A549 (cell line): ENCODE data around the gene OLFM3. TPM values are rescaled to one million over a fixed set of nuclear protein-coding genes. Genes with fewer than 3 reads are reported as not detected.

Experiments
- ATAC-seq, 2 experiments: fragments of 200-7000 bp in 1 of 2; fragments of >200 bp in 1 of 2; cut with Nextera tagmentation in 1 of 2; cut with Tn5 transposase in 1 of 2; 3 replicates each; pipeline versions ENCODE4 v1.8.0 to v1.9.1; 2018 to 2020; ENCODE audit warnings: mild to moderate bottlenecking in 1 of 2, moderate library complexity in 1 of 2
- CTCF ChIA-PET: fragments of 300-600 bp; sonication (Branson Sonifier 250); formaldehyde crosslinking; extraction: SDS; loops from one replicate; lab custom pipeline; 2021; ENCODE audit warnings: antibody characterized with exemption, inconsistent platforms; lab: Yijun Ruan, JAX
- POLR2A ChIA-PET: fragments of 350-600 bp; formaldehyde crosslinking; extraction: SDS; loops from one replicate; lab custom pipeline; 2021; ENCODE audit warnings: antibody characterized with exemption, inconsistent platforms; lab: Yijun Ruan, JAX
- DNase-seq, 2 experiments: peaks; one replicate each; pipeline versions ENCODE4 v3.0.0 to v3.0.0-alpha.2; 2011 to 2016; ENCODE audit warnings: low read depth in 1 of 2, low spot score in 1 of 2
- FAIRE-seq: peaks from 2 replicates; lab custom pipeline; 2011; peaks lifted over from hg19 to GRCh38; lab: Jason Lieb, UNC
- H3K27ac ChIP-seq, 2 experiments: fragments of >200 bp; sonication (Bioruptor Twin); formaldehyde crosslinking; 3 replicates each; pipeline ENCODE4 v1.5.1; 2016 to 2017
- H3K4me1 ChIP-seq: fragments of >200 bp; sonication (Bioruptor Twin); formaldehyde crosslinking; 3 replicates; pipeline ENCODE4 v1.6.1; 2016
- H3K4me2 ChIP-seq: fragments of >200 bp; sonication (Bioruptor Twin); formaldehyde crosslinking; 3 replicates; pipeline ENCODE4 v1.6.1; 2016
- H3K4me3 ChIP-seq: fragments of >200 bp; sonication (Bioruptor Twin); formaldehyde crosslinking; 3 replicates; pipeline ENCODE4 v1.5.1; 2016
- H3K9me3 ChIP-seq: fragments of >200 bp; sonication (Bioruptor Twin); formaldehyde crosslinking; 3 replicates; pipeline ENCODE4 v1.6.1; 2016
- BHLHE40 ChIP-seq: IDR thresholded peaks from 2 replicates; pipeline ENCODE4 v1.6.1; 2012; ENCODE audit warnings: low read depth, low read length, inconsistent platforms
- CBX2 ChIP-seq: fragments of 200-600 bp; sonication (generic); IDR thresholded peaks from 2 replicates; pipeline ENCODE4 v1.6.1; 2016; ENCODE audit warnings: low read depth, mild to moderate bottlenecking, borderline replicate concordance
- E2F6 ChIP-seq: IDR thresholded peaks from 2 replicates; pipeline ENCODE4 v1.6.1; 2012; ENCODE audit warnings: low read depth, borderline replicate concordance
- EHF ChIP-seq: fragments of 250-450 bp; sonication (Bioruptor Pico); IDR thresholded peaks from 2 replicates; pipeline ENCODE4 v1.5.0; 2020; ENCODE audit warnings: mild to moderate bottlenecking
- ESRRA ChIP-seq: fragments of 150-350 bp; IDR thresholded peaks from 2 replicates; pipeline ENCODE4 v1.6.1; 2014; ENCODE audit warnings: mild to moderate bottlenecking, low read length, borderline replicate concordance
- FOSB ChIP-seq: fragments of 250-450 bp; sonication (Bioruptor Pico); IDR thresholded peaks from 2 replicates; pipeline ENCODE4 v1.5.0; 2020; ENCODE audit warnings: mild to moderate bottlenecking, moderate library complexity
- FOXS1 ChIP-seq: fragments of 250-450 bp; sonication (Bioruptor Pico); IDR thresholded peaks from 2 replicates; pipeline ENCODE4 v1.5.0; 2020; ENCODE audit warnings: mild to moderate bottlenecking, moderate library complexity
- HDAC2 ChIP-seq: fragments of 200-600 bp; sonication (generic); IDR thresholded peaks from 2 replicates; pipeline ENCODE4 v1.6.1; 2016
- HEYL ChIP-seq: fragments of 250-450 bp; sonication (Bioruptor Pico); IDR thresholded peaks from 2 replicates; pipeline ENCODE4 v1.8.0; 2021; ENCODE audit warnings: mild to moderate bottlenecking, moderate library complexity
- HOXA7 ChIP-seq: fragments of 250-450 bp; sonication (Bioruptor Pico); IDR thresholded peaks from 2 replicates; pipeline ENCODE4 v1.5.0; 2020; ENCODE audit warnings: mild to moderate bottlenecking, moderate library complexity
- HOXB13 ChIP-seq: fragments of 250-450 bp; sonication (Bioruptor Pico); IDR thresholded peaks from 2 replicates; pipeline ENCODE4 v1.5.0; 2020; ENCODE audit warnings: low read depth, mild to moderate bottlenecking, moderate library complexity
- HOXB5 ChIP-seq: fragments of 250-450 bp; sonication (Bioruptor Pico); IDR thresholded peaks from 2 replicates; pipeline ENCODE4 v1.5.0; 2020; ENCODE audit warnings: mild to moderate bottlenecking, moderate library complexity
- JUN ChIP-seq, 2 experiments: fragments of >200 bp; sonication (Bioruptor Twin); formaldehyde crosslinking; IDR thresholded peaks; 2 replicates in 1 of 2; 3 replicates in 1 of 2; pipeline ENCODE4 v1.6.1; 2016 to 2017
- JUNB ChIP-seq: fragments of >200 bp; sonication (Bioruptor Twin); formaldehyde crosslinking; IDR thresholded peaks from 2 replicates; pipeline ENCODE4 v1.6.1; 2016
- KDM1A ChIP-seq: fragments of 200-600 bp; sonication (generic); IDR thresholded peaks from 2 replicates; pipeline ENCODE4 v1.6.1; 2016; ENCODE audit warnings: low read depth, mild to moderate bottlenecking
- MAFK ChIP-seq: fragments of 450-650 bp; IDR thresholded peaks from 2 replicates; pipeline ENCODE4 v1.6.1; 2014; ENCODE audit not compliant: partially characterized antibody
- PHF8 ChIP-seq: fragments of 200-600 bp; sonication (generic); IDR thresholded peaks from 2 replicates; pipeline ENCODE4 v1.6.1; 2016; ENCODE audit warnings: low read depth, mild to moderate bottlenecking, antibody characterized with exemption, moderate library complexity, borderline replicate concordance
- POLR2AphosphoS2 ChIP-seq: conservative IDR thresholded peaks from 2 replicates; pipeline ENCODE4 v1.6.1; 2012; ENCODE audit warnings: low read length, improper control_type of control experiment, inconsistent platforms
- RAD21 ChIP-seq, 2 experiments: fragments of >200 bp in 1 of 2; sonication (Bioruptor Twin) in 1 of 2; formaldehyde crosslinking in 1 of 2; IDR thresholded peaks in 1 of 2; conservative IDR thresholded peaks in 1 of 2; 2 replicates in 1 of 2; 3 replicates in 1 of 2; pipeline ENCODE4 v1.6.1; 2012 to 2018; ENCODE audit warnings: inconsistent platforms in 1 of 2
- RCOR1 ChIP-seq: fragments of 150-350 bp; IDR thresholded peaks from 2 replicates; pipeline ENCODE4 v1.6.1; 2014; ENCODE audit warnings: antibody characterized with exemption, low read length, low read depth
- RFX5 ChIP-seq: fragments of 450-650 bp; IDR thresholded peaks from 2 replicates; pipeline ENCODE4 v1.7.1; 2014; ENCODE audit warnings: antibody characterized with exemption, mild to moderate bottlenecking, moderate library complexity
- SMC3 ChIP-seq: fragments of >200 bp; sonication (Bioruptor Twin); formaldehyde crosslinking; IDR thresholded peaks from 3 replicates; pipeline ENCODE4 v1.6.1; 2018; ENCODE audit warnings: inconsistent platforms
- TP53 ChIP-seq: fragments of 250-450 bp; sonication (Bioruptor Pico); IDR thresholded peaks from 2 replicates; pipeline ENCODE4 v1.5.0; 2021; ENCODE audit warnings: mild to moderate bottlenecking, moderate library complexity
- ZC3H11A ChIP-seq: fragments of 450-650 bp; IDR thresholded peaks from 2 replicates; pipeline ENCODE4 v1.6.1; 2014; ENCODE audit warnings: antibody characterized with exemption, mild to moderate bottlenecking
- ZFP36 ChIP-seq: fragments of 450-650 bp; IDR thresholded peaks from 2 replicates; pipeline ENCODE4 v1.6.1; 2014; ENCODE audit warnings: borderline replicate concordance; ENCODE audit not compliant: partially characterized antibody
- ZSCAN20 ChIP-seq: fragments of 250-450 bp; sonication (Bioruptor Pico); IDR thresholded peaks from 2 replicates; pipeline ENCODE4 v1.8.0; 2022; ENCODE audit warnings: mild to moderate bottlenecking, moderate library complexity
- WGBS: methylation state at CpG from one replicate; pipeline ENCODE4 v1.1.6; 2017; ENCODE audit errors: missing lambda C conversion rate; 5-methylcytosine and 5-hydroxymethylcytosine counted together
- polyA plus RNA-seq, 4 experiments: library from polyadenylated mRNA; depleted of rRNA in 3 of 4; stranded (reverse); fragments of >200 nt; fragmentation: RNase III in 1 of 4; extraction: RNeasy Plus Mini Kit Qiagen cat#74134 plus additional on column Dnase treatment in 1 of 4; gene quantifications; 2 replicates in 3 of 4; 3 replicates in 1 of 4; pipeline ENCODE4 v1.2.3, GENCODE V29; 2011 to 2017

The OLFM3 gene
- polyA plus RNA-seq, 2 of the 4 experiments (the other 2 are of a cell fraction): not detected

- Histone ChIP-seq H3K4me2 (no peak overlapping the region), H3K27ac (no peak overlapping the region), H3K4me1 (no peaks in the 10 kb centered on the region), H3K9me3 (no peaks in the 10 kb centered on the region)
- FAIRE-seq: no peak
- WGBS: 83% methylated on average over 1 of the region's 1 CpG
- ChIA-PET CTCF (no interaction called here), POLR2A (no interaction called here)
- TF ChIP-seq ZSCAN20 (no peak), ZC3H11A (no peak), KDM1A (no peak)
- TF ChIP-seq, all 56 proteins: peak for 0
- ATAC-seq: no peak
- no peak overlapping the region for H3K4me3 ChIP-seq
- DNase-seq: no peak
Observed at GRCh38 chr1:101859941-101860340, 136.8 kb downstream of the OLFM3 start.

GRCh38 chr1:101854271-101854670, 142.5 kb downstream of the OLFM3 start:
- Histone ChIP-seq H3K9me3 (no peaks in the 10 kb centered on the region), H3K4me1 (no peaks in the 10 kb centered on the region), H3K4me3 (no peak overlapping the region), H3K27ac (no peak overlapping the region), H3K4me2 (no peak overlapping the region)
- ATAC-seq: no peak
- CTCF ChIA-PET: no interaction called here
- no peak for DNase-seq
- POLR2A ChIA-PET: no interaction called here
- WGBS: 3% methylated on average over 3 of the region's 3 CpGs
- TF ChIP-seq HOXA7 (CRISPR knock-in tag) (no peak), FOSB (no peak), RFX5 (no peak), POLR2AphosphoS2 (no peak), ESRRA (no peak), HDAC2 (no peak), JUNB (no peak)
- no peak for FAIRE-seq

GRCh38 chr1:101852936-101853335, 143.8 kb downstream of the OLFM3 start:
- DNase-seq: no peak
- Histone ChIP-seq H3K4me1 (no peaks in the 10 kb centered on the region), H3K9me3 (no peaks in the 10 kb centered on the region), H3K4me2 (no peak overlapping the region), H3K27ac (no peak overlapping the region), H3K4me3 (no peak overlapping the region)
- CTCF ChIA-PET: no interaction called here
- POLR2A ChIA-PET: no interaction called here
- TF ChIP-seq EHF (CRISPR knock-in tag) (no peak), RAD21 (conservative IDR thresholded peaks at IDR 0.05 in 1 of 2, IDR thresholded peaks at IDR 0.05 in 1 of 2) (no peak), JUN (IDR thresholded peaks at IDR 0.05) (no peak), FOXS1 (CRISPR knock-in tag) (no peak), BHLHE40 (no peak), HOXB13 (CRISPR knock-in tag) (no peak), ZFP36 (no peak), MAFK (no peak), ZC3H11A (no peak), HDAC2 (no peak), RFX5 (no peak), SMC3 (no peak), PHF8 (no peak), RCOR1 (no peak), HOXB5 (CRISPR knock-in tag) (no peak), HEYL (CRISPR knock-in tag) (no peak), TP53 (no peak)
- WGBS: 0% methylated on average over 1 of the region's 1 CpG
- FAIRE-seq: no peak
- ATAC-seq: no peak

- Histone ChIP-seq H3K4me2 (no peak overlapping the region), H3K9me3 (no peaks in the 10 kb centered on the region), H3K27ac (no peak overlapping the region), H3K4me1 (no peaks in the 10 kb centered on the region), H3K4me3 (no peak overlapping the region)
- FAIRE-seq (no peak), DNase-seq (no peak), ATAC-seq (no peak)
- no peak for TF ChIP-seq CBX2
- TF ChIP-seq E2F6: no peak
- TF ChIP-seq POLR2AphosphoS2: no peak
- POLR2A ChIA-PET: no interaction called here
- WGBS: 0% methylated on average over 1 of the region's 1 CpG
- CTCF ChIA-PET: no interaction called here
Observed at GRCh38 chr1:101849356-101849755, 147.4 kb downstream of the OLFM3 start.
